Fibroblast of lung (primary cell): ENCODE results near the gene CARD14.

Experiments used
- EZH2 ChIP-seq: IDR thresholded peaks from 2 replicates; pipeline ENCODE4 v1.5.1; 2012; ENCODE audit warnings: low read length, control low read depth, mild to moderate bottlenecking; ENCODE audit errors: missing control alignments
- TF ChIP-seq, protein P1 (sequence below), 2 donors: IDR thresholded peaks in 1 of 2; conservative IDR thresholded peaks in 1 of 2; 1 replicate in 1 of 2; 2 replicates in 1 of 2; pipeline ENCODE4 v1.5.1; 2011 to 2012; ENCODE audit warnings: low read length in 2 of 2, control low read depth in 1 of 2, inconsistent platforms in 1 of 2, low read depth in 1 of 2, mild to moderate bottlenecking in 1 of 2

DNA sequence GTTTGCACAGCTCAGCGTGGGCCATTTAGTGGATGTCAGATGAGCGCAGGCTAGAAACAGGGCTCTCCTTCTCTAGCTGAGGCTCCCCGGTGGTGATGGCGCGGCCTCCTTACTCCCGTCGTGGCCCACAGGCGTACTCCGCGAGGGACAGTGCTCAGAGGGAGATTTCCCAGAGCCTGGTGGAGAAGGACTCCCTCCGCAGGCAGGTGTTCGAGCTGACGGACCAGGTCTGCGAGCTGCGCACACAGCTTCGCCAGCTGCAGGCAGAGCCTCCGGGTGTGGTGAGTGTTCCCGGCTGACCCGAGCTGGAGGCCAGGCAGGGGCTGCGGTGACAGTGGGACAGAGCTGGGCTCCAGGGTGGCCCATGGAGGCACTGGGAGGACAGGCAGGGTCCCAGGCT lies 21.4 kb downstream of the CARD14 start:
- TF ChIP-seq, protein P1, sequence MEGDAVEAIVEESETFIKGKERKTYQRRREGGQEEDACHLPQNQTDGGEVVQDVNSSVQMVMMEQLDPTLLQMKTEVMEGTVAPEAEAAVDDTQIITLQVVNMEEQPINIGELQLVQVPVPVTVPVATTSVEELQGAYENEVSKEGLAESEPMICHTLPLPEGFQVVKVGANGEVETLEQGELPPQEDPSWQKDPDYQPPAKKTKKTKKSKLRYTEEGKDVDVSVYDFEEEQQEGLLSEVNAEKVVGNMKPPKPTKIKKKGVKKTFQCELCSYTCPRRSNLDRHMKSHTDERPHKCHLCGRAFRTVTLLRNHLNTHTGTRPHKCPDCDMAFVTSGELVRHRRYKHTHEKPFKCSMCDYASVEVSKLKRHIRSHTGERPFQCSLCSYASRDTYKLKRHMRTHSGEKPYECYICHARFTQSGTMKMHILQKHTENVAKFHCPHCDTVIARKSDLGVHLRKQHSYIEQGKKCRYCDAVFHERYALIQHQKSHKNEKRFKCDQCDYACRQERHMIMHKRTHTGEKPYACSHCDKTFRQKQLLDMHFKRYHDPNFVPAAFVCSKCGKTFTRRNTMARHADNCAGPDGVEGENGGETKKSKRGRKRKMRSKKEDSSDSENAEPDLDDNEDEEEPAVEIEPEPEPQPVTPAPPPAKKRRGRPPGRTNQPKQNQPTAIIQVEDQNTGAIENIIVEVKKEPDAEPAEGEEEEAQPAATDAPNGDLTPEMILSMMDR (conservative IDR thresholded peaks at IDR 0.05 in 1 of 2, IDR thresholded peaks at IDR 0.05 in 1 of 2; ENCODE audit: low read depth in 1 of 2, low read length in 2 of 2): no peak
- no peak for TF ChIP-seq EZH2
